COR-L47 (cell line): ENCODE data around the gene DCTN2.

Experiments
- DNase-seq: peaks from one replicate; lab custom pipeline; 2025; lab: John Stamatoyannopoulos, UW

The DCTN2 gene

DNA sequence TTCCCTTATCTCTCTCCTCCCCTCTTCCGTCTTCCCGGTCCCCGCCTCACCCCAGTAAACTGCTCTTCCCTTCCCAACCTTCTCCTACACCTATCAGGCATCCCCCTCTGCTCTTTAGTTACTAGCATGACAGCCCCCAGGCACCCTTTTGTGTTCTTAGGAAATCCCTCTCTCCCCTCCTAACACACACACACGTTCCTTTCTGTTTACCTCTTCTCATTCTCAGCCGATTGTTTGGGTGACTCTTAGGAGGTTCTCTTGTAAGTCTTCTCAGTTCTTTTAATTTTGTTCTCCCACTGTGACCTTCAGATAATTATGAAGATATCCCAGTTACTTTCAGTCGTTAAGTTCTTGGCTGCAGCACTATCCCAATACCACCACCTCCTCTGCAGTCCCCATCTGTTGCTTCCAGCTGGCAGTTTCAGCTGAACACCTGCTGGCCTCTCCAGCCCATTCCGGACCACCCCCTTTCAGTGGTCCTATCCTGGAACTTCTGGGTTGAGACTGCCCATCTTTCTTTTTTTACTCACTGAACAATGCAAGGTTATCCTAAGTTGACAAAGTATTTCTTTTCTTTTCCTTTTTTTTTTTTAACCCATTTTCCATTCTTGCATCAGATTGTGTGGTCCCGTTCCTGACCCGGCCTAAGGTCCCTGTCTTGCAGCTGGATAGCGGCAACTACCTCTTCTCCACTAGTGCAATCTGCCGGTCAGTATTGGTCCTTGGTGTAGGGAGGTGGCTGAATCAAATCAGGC is 58.4 kb downstream of the DCTN2 start:
- DNase-seq: no peak

DNA sequence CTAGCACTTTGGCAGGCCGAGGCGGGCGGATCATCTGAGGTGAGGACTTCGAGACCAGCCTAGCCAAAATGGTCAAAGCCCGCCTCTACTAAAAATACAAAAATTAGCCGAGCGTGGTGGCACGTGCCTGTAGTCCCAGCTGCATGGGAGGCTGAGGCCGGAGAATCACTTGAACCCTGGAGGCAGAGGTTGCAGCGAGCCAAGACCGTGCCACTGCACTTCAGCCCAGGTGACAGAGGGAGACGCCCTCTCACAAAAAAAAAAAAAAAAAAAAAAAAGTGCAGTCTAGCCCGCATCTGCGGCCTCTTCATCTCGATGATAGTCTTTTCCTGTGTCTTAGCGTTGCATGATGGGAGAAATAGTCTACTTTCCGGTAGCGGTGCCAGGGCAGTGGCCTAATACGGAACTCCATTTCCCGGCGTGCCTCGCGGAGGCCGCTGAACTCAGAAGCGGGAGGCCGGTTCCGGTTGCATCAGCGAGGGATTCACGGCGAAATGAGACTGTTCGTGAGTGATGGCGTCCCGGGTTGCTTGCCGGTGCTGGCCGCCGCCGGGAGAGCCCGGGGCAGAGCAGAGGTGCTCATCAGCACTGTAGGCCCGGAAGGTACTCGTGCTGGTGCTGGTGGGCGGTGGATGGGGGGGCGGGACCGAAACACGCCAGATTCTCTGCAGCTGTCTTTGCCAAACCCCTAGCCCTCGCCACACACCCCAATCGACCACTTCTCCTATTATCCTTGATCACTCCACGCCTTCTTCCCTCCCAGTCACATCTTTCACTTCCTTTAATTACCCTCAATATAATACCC is 59.2 kb downstream of the DCTN2 start, which contains the start of gene MARS1:
Gene MARS1 (plus strand): TSS at position 472 of the 805 bp plus-strand sequence. CDS start 23 bp downstream, at position 495.
- DNase-seq: peak; percentile 95

DNA sequence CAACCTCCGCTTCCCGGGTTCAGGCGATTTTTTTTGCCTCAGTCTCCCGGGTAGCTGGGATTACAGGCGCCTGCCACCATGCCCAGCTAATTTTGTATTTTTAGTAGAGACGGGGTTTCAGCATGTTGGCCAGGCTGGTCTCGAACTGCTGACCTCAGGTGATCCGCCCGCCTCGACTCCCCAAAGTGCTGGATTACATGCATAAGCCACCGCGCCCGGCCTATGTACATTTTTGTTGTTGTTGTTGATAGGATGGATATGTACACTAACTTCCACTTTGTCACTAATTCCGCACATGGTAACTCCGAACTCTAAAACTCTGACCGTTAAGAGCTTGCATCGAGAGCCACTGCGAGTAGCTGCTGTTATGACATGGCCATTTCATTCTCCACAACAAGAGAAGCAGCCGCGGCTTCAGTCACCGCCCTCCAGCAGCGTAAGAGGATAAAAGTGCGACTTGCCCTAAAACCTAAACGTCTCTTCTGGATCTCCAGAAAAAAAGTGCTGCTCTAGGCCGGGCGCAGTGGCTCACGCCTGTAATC is 59.9 kb downstream of the DCTN2 start:
- DNase-seq: no peak

DNA sequence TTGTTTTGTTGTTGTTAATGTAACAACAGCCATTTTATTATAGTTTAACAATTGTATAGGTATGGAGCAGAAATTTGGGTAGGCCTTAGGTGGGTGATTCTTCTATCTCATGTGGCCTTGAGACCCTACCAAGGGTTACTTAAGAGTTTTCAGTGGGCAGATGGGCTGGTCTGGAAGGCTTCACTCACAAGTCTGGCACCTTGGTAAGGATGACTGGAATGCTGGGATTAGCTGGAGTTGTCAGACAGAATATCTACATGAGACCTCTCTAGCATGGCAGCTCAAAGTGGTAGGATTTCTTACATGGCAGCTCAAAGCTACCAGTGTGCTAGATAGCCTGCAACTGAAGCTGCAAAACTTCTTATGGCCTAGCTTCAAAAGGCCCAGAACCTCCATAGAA is 61.3 kb downstream of the DCTN2 start:
- no peak for DNase-seq

DNA sequence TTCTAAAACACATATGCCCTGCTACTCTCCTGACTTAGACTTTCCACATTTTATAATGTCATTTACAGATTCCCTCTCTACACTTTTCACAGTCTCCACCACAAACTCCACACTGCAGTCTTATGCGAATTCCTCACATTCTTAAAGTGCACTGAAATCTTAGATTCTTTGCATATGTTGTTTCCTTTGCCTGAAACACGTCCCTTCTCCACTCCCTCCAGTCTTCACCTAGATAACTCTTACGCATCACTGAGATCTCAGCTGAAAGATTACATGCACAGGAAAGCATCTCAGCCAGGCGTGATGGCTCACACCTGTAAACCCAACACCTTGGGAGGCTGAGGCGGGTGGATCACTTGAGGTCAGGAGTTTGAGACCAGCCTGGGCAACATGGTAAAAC is 63.5 kb downstream of the DCTN2 start:
- DNase-seq: no peak

DNA sequence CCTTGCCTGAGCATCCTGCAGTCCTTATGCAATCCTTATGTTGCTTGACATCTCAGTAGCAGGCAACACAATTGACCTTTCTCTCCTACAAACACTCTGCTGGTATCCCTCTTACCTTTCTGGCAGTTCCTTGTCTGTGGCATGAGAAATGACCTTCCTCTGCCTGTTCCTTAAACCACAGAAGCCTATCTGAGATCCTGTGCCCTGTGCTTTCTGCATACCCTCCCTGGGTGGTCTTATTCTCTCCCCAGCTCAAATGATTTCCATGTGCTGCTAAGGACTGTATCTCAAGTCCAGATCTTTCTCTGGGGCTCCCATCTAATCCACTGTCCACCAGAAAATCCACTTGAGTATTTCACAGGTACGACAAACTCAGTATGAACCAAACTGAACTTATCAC is 65.3 kb downstream of the DCTN2 start:
- DNase-seq: no peak
